Panc1 (cell line): ENCODE measurements around the gene BLM. TPM values are rescaled to one million over a fixed set of nuclear protein-coding genes. Genes with fewer than 3 reads are reported as not detected.
"Not testable (repeated sequence)": the region's sequence is repeated elsewhere in the genome, so short reads cannot be mapped to it uniquely, and the experiment has no call there.

Experiments used
- ATAC-seq: fragments of 200-7000 bp; cut with Tn5 transposase; 2 replicates; pipeline ENCODE4 v1.9.1; 2020; ENCODE audit warnings: mild to moderate bottlenecking, moderate library complexity
- BruUV-seq: library from RNA; stranded (reverse); fragments of 400-500 nt; replicated peaks from 2 replicates; lab custom pipeline; 2021; lab: Mats Ljungman, UMichigan
- CTCF ChIA-PET: fragments of 300-600 bp; sonication (Branson Sonifier 250); formaldehyde crosslinking; loops from one replicate; lab custom pipeline; 2022; ENCODE audit warnings: antibody characterized with exemption; lab: Charles Lee
- POLR2A ChIA-PET: fragments of 300-600 bp; sonication (Branson Sonifier 250); formaldehyde crosslinking; loops from one replicate; lab custom pipeline; 2022; ENCODE audit warnings: antibody characterized with exemption; lab: Charles Lee
- DNase-seq: peaks from one replicate; pipeline ENCODE4 v3.0.0-alpha.2; 2010; ENCODE audit warnings: low read depth, low spot score
- H3K27ac ChIP-seq: 2 replicates; pipeline ENCODE4 v1.5.1; 2011; ENCODE audit warnings: mild to moderate bottlenecking, low read length, inconsistent platforms
- H3K27me3 ChIP-seq: fragments of 200-500 bp; sonication (Bioruptor generic); 2 replicates; pipeline ENCODE4 v1.6.0; 2014; ENCODE audit warnings: low read length, inconsistent platforms; ENCODE audit not compliant: control insufficient read depth, insufficient read depth
- H3K36me3 ChIP-seq: fragments of 200-500 bp; sonication (Bioruptor generic); 2 replicates; pipeline ENCODE4 v1.5.1; 2014; ENCODE audit warnings: inconsistent platforms, mild to moderate bottlenecking, low read length, moderate library complexity; ENCODE audit not compliant: control insufficient read depth, insufficient read depth
- H3K4me1 ChIP-seq: 2 replicates; pipeline ENCODE4 v1.5.1; 2011; ENCODE audit warnings: inconsistent platforms, mild to moderate bottlenecking, low read length, moderate library complexity; ENCODE audit not compliant: control insufficient read depth, insufficient read depth
- H3K4me3 ChIP-seq, 2 experiments: 2 replicates each; pipeline ENCODE4 v1.5.1; 2011 to 2012; ENCODE audit warnings: low read depth in 2 of 2, low read length in 2 of 2, mild to moderate bottlenecking in 2 of 2, inconsistent platforms in 1 of 2, moderate library complexity in 1 of 2
- H3K9me3 ChIP-seq: fragments of 200-500 bp; sonication (Bioruptor generic); 2 replicates; pipeline ENCODE4 v1.5.1; 2014; ENCODE audit warnings: low read depth, mild to moderate bottlenecking, inconsistent platforms, low read length, moderate library complexity; ENCODE audit not compliant: control insufficient read depth, insufficient read depth
- POLR2AphosphoS5 ChIP-seq: IDR thresholded peaks from 2 replicates; pipeline ENCODE4 v1.6.1; 2012; ENCODE audit warnings: mild to moderate bottlenecking, low read depth, low read length, moderate library complexity
- SIN3A ChIP-seq: IDR thresholded peaks from 2 replicates; pipeline ENCODE4 v1.6.1; 2012; ENCODE audit warnings: low read depth, mild to moderate bottlenecking, low read length, moderate library complexity, borderline replicate concordance; ENCODE audit not compliant: insufficient read depth
- TCF7L2 ChIP-seq: IDR thresholded peaks from 2 replicates; pipeline ENCODE4 v1.6.1; 2011; ENCODE audit warnings: mild to moderate bottlenecking, low read depth, low read length, inconsistent platforms
- in situ Hi-C: cut with HindIII; loops from 2 replicates; pipeline ENCODE4 v1.10.0; 2016; ENCODE audit warnings: low sequenced_read_pairs, low pct_unique_long_range_greater_than_20kb
- intact Hi-C: fragments of 100-400 bp; cut with micrococcal nuclease; formaldehyde crosslinking; loops from one replicate; pipeline ENCODE4 v1.10.0; 2022; ENCODE audit not compliant: unreplicated experiment
- total RNA-seq: library from RNA; stranded (reverse); gene quantifications from one replicate; pipeline ENCODE4 v1.2.1, GENCODE V29; 2021; ENCODE audit not compliant: unreplicated experiment
- TF ChIP-seq, protein P1 (sequence below): fragments of 450-650 bp; IDR thresholded peaks from 2 replicates; pipeline ENCODE4 v1.5.1; 2017; ENCODE audit warnings: mild to moderate bottlenecking
- TF ChIP-seq, protein P2 (sequence below), 2 experiments: IDR thresholded peaks; 2 replicates each; pipeline ENCODE4 v1.6.1; 2011 to 2012; ENCODE audit warnings: low read depth in 2 of 2, control low read depth in 1 of 2, low read length in 1 of 2, mild to moderate bottlenecking in 1 of 2, moderate library complexity in 1 of 2; ENCODE audit not compliant: insufficient read depth in 1 of 2

The BLM gene
- total RNA-seq, 1 experiment from 2014 or later: 23.9 TPM

DNA sequence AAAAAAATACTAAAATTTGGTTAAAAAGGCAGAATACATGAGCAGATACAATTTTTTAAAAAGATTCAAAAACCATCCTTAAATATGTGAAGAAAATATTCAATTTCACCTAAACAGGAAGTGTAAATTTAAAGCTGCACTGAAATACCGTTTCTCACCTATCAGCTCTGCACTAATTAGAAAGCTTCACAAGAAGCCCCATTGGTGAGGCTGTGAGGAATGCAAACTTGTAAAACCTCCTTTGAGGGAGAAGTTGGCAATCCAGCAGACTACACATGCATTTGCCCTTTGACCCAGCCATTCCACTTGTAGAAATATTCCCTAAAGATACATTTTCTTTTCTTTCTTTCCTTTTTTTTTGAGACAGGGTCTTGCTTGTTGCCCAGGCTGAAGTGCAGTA, 18.8 kb downstream of the BLM start:
- TF ChIP-seq TCF7L2 (no peak), SIN3A (no peak), POLR2AphosphoS5 (no peak)
- TF ChIP-seq, protein P1, sequence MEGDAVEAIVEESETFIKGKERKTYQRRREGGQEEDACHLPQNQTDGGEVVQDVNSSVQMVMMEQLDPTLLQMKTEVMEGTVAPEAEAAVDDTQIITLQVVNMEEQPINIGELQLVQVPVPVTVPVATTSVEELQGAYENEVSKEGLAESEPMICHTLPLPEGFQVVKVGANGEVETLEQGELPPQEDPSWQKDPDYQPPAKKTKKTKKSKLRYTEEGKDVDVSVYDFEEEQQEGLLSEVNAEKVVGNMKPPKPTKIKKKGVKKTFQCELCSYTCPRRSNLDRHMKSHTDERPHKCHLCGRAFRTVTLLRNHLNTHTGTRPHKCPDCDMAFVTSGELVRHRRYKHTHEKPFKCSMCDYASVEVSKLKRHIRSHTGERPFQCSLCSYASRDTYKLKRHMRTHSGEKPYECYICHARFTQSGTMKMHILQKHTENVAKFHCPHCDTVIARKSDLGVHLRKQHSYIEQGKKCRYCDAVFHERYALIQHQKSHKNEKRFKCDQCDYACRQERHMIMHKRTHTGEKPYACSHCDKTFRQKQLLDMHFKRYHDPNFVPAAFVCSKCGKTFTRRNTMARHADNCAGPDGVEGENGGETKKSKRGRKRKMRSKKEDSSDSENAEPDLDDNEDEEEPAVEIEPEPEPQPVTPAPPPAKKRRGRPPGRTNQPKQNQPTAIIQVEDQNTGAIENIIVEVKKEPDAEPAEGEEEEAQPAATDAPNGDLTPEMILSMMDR: no peak
- TF ChIP-seq, protein P2, sequence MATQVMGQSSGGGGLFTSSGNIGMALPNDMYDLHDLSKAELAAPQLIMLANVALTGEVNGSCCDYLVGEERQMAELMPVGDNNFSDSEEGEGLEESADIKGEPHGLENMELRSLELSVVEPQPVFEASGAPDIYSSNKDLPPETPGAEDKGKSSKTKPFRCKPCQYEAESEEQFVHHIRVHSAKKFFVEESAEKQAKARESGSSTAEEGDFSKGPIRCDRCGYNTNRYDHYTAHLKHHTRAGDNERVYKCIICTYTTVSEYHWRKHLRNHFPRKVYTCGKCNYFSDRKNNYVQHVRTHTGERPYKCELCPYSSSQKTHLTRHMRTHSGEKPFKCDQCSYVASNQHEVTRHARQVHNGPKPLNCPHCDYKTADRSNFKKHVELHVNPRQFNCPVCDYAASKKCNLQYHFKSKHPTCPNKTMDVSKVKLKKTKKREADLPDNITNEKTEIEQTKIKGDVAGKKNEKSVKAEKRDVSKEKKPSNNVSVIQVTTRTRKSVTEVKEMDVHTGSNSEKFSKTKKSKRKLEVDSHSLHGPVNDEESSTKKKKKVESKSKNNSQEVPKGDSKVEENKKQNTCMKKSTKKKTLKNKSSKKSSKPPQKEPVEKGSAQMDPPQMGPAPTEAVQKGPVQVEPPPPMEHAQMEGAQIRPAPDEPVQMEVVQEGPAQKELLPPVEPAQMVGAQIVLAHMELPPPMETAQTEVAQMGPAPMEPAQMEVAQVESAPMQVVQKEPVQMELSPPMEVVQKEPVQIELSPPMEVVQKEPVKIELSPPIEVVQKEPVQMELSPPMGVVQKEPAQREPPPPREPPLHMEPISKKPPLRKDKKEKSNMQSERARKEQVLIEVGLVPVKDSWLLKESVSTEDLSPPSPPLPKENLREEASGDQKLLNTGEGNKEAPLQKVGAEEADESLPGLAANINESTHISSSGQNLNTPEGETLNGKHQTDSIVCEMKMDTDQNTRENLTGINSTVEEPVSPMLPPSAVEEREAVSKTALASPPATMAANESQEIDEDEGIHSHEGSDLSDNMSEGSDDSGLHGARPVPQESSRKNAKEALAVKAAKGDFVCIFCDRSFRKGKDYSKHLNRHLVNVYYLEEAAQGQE (IDR thresholded peaks at IDR 0.05; ENCODE audit: insufficient read depth in 1 of 2, low read depth in 2 of 2, low read length in 1 of 2): no peak
- ChIA-PET CTCF (no interaction called here), POLR2A (no interaction called here)
- in situ Hi-C loops (no loop called here), intact Hi-C loops (no loop called here)
- H3K4me1 ChIP-seq: no peaks in the 10 kb centered on the region
- no peak overlapping the region for H3K4me3 ChIP-seq
- no peak for ATAC-seq
- no peak for DNase-seq
- no peaks in the 10 kb centered on the region for H3K9me3 ChIP-seq
- no peak overlapping the region for H3K27ac ChIP-seq
- H3K36me3 ChIP-seq: no peaks in the 10 kb centered on the region
- H3K27me3 ChIP-seq: no peaks in the 10 kb centered on the region
- BruUV-seq: no TSS peak

DNA sequence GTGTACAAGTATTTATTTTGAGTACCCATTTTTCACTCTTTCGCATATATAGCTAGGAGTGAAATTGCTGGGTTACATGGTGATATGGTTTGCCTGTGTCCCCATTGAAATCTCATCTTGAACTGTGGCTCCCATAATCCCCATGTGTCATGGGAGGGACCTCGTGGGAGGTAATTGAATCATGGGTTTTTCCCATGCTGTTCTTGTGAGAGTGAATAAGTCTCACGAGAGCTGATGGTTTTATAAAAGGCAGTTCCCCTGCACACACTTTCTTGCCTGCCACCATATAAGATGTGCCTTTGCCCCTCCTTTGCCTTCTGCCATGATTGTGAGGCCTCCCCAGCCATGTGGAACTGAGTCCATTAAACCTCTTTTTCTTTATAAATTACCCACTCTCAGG, 23.4 kb downstream of the BLM start:
- H3K27me3 ChIP-seq, ATAC-seq, BruUV-seq, H3K36me3 ChIP-seq, intact Hi-C loops, H3K4me1 ChIP-seq, H3K27ac ChIP-seq, CTCF ChIA-PET, POLR2A ChIA-PET, in situ Hi-C loops, H3K9me3 ChIP-seq, H3K4me3 ChIP-seq, DNase-seq: not testable (repeated sequence)

DNA sequence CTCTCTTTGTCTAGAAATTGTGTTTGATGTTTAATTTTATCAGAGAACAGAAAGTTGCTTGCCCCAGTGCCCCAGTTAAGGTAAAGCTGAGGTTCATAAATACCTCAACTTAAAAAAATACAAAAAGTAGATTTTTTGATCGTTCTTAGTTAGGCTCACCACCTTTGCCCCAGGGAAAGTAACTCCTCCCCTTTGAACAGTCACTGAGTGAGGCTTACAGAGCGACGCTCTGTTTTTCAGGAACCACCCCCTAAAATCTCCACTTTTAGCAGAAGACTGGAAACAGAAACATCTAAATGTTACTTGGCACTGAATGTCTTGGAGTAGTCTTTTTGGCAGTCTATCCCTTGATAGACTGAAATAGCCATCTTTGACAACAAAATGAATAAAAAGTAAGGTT, 24.9 kb downstream of the BLM start:
- BruUV-seq: no TSS peak
- CTCF ChIA-PET: no interaction called here
- in situ Hi-C loops (no loop called here), intact Hi-C loops (no loop called here)
- no peak overlapping the region for H3K27ac ChIP-seq
- no peaks in the 10 kb centered on the region for H3K36me3 ChIP-seq
- no peaks in the 10 kb centered on the region for H3K4me1 ChIP-seq
- POLR2A ChIA-PET: no interaction called here
- DNase-seq: no peak
- H3K9me3 ChIP-seq: no peaks in the 10 kb centered on the region
- TF ChIP-seq TCF7L2: no peak
- TF ChIP-seq, protein P1: no peak
- TF ChIP-seq POLR2AphosphoS5: no peak
- TF ChIP-seq, protein P2 (IDR thresholded peaks at IDR 0.05; ENCODE audit: insufficient read depth in 1 of 2, low read depth in 2 of 2, low read length in 1 of 2): no peak
- no peak for TF ChIP-seq SIN3A
- H3K4me3 ChIP-seq: no peak overlapping the region
- H3K27me3 ChIP-seq: no peaks in the 10 kb centered on the region
- no peak for ATAC-seq
